ENCODE data around the gene COL19A1. TPM values are rescaled to one million over a fixed set of nuclear protein-coding genes. Genes with fewer than 3 reads are reported as not detected.
A peak's percentile ranks its signal among the peaks of the same experiment; 100 is the strongest.

Gene COL19A1
- total and polyA plus RNA-seq, 2 donors from 2014 or later = 0.60 to 1.1 TPM

DNA sequence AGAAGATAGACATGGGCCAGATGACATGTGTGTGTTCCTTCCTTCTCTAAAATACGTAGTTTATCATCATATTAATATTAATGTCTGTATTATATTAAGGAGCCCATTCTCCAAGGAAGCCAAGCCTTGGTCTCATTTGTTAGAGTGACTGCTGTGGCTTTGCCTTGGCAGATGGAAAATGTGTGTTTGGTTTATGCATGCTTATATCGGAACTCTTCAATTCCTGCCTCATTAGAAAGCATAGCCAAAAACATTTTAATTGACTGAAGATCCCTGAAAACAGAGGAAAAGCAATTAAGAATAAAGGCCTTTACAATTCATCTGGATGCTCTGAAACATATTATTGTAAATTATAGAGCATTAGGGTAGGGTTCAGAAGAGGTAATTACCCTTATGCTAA, 330.2 kb downstream of the COL19A1 start:
- H3K9ac ChIP-seq (ENCODE audit: low read length in 3 of 3) = no peak overlapping the region
- no peak for TF ChIP-seq CTCF (IDR thresholded peaks at IDR 0.05; ENCODE audit: borderline replicate concordance, extremely low read depth, insufficient read depth)
- H3K27me3 ChIP-seq (ENCODE audit: control insufficient read depth, insufficient read depth, low read length) = no peaks in the 10 kb centered on the region
- DNase-seq = no peak
- H3K4me3 ChIP-seq (ENCODE audit: low read length in 3 of 3) = no peak overlapping the region
- intact Hi-C loops (cut with DNase I) = no loop called here
- H3K36me3 ChIP-seq (ENCODE audit: control insufficient read depth in 2 of 3, insufficient read depth in 3 of 3, low read length in 3 of 3) = no peaks in the 10 kb centered on the region
- H3K4me1 ChIP-seq (ENCODE audit: control insufficient read depth in 2 of 3, insufficient read depth in 2 of 3, low read depth in 1 of 3, low read length in 3 of 3) = no peaks in the 10 kb centered on the region
- H3K9me3 ChIP-seq (ENCODE audit: control insufficient read depth in 2 of 3, insufficient read depth in 1 of 3, low read length in 3 of 3) = no peaks in the 10 kb centered on the region
- no peak overlapping the region for H3K27ac ChIP-seq (ENCODE audit: low read depth in 2 of 2, low read length in 2 of 2)
- FAIRE-seq = no peak

GRCh38 chr6:70198785-70199184, 332.4 kb downstream of the COL19A1 start:
- TF ChIP-seq CTCF (IDR thresholded peaks at IDR 0.05; ENCODE audit: borderline replicate concordance, extremely low read depth, insufficient read depth) = no peak
- DNase-seq = no peak
- Histone ChIP-seq H3K4me1 (ENCODE audit: control insufficient read depth in 2 of 3, insufficient read depth in 2 of 3, low read depth in 1 of 3, low read length in 3 of 3) (no peaks in the 10 kb centered on the region), H3K4me3 (ENCODE audit: low read length in 3 of 3) (no peak overlapping the region), H3K9me3 (ENCODE audit: control insufficient read depth in 2 of 3, insufficient read depth in 1 of 3, low read length in 3 of 3) (no peaks in the 10 kb centered on the region), H3K27me3 (ENCODE audit: control insufficient read depth, insufficient read depth, low read length) (no peaks in the 10 kb centered on the region), H3K27ac (ENCODE audit: low read depth in 2 of 2, low read length in 2 of 2) (no peak overlapping the region), H3K36me3 (ENCODE audit: control insufficient read depth in 2 of 3, insufficient read depth in 3 of 3, low read length in 3 of 3) (no peaks in the 10 kb centered on the region), H3K9ac (ENCODE audit: low read length in 3 of 3) (no peak overlapping the region)
- no peak for FAIRE-seq
- intact Hi-C loops (cut with DNase I) = no loop called here

DNA sequence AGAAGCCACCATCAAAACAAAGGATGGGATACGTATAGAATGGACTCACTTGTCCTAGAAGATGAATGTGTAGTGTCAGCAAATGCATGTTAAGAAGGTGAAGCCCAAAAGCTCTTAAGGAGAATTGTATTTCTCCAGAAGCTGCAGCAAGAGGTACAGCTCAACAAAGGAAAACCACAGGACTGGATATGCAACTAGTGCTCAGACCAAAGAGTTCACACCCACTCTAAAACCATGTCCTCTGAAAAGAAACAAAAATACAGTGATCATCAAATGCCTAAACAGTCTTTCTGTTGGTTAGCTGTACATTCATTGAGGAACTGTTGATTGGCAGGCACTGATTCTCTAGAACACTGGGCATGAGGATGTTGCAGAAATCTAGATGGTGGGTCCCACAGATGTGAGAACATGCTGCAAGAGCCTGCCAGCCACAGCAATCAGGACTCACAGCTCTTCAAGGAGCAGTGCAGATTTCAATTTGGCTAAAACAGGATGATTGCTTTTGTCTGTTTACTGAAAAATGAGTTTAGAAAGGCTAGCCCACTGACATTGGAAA, 342.0 kb downstream of the COL19A1 start:
- Histone ChIP-seq H3K36me3 (ENCODE audit: control insufficient read depth in 2 of 3, insufficient read depth in 3 of 3, low read length in 3 of 3) (no peaks in the 10 kb centered on the region), H3K9me3 (ENCODE audit: control insufficient read depth in 2 of 3, insufficient read depth in 1 of 3, low read length in 3 of 3) (no peaks in the 10 kb centered on the region), H3K4me1 (ENCODE audit: control insufficient read depth in 2 of 3, insufficient read depth in 2 of 3, low read depth in 1 of 3, low read length in 3 of 3) (no peaks in the 10 kb centered on the region), H3K9ac (ENCODE audit: low read length in 3 of 3) (no peak overlapping the region), H3K4me3 (ENCODE audit: low read length in 3 of 3) (no peak overlapping the region), H3K27me3 (ENCODE audit: control insufficient read depth, insufficient read depth, low read length) (no peaks in the 10 kb centered on the region), H3K27ac (ENCODE audit: low read depth in 2 of 2, low read length in 2 of 2) (no peak overlapping the region)
- FAIRE-seq (no peak), DNase-seq (no peak)
- TF ChIP-seq CTCF (IDR thresholded peaks at IDR 0.05; ENCODE audit: borderline replicate concordance, extremely low read depth, insufficient read depth) = no peak
- intact Hi-C loops (cut with DNase I) = no loop called here

DNA sequence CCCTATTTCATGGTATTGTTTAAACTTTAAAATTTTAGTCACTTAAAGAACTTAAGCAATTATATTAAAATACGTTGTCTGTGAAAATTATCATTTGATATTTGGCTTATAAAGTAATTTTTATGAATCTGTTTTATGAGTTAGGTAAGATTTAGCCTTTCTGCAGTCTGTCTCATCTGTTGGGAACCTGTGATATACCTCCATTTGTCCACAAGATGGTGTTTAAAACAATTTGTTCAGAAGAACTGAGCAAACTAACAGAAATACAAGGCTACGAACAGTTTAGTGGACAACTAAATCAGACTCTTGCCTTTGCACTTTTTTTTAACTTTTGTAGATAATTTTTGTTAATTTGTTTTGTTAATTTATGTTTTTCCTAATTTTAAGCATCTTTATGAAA, 344.1 kb downstream of the COL19A1 start:
- Histone ChIP-seq H3K36me3 (ENCODE audit: control insufficient read depth in 2 of 3, insufficient read depth in 3 of 3, low read length in 3 of 3) (no peaks in the 10 kb centered on the region), H3K27me3 (ENCODE audit: control insufficient read depth, insufficient read depth, low read length) (no peaks in the 10 kb centered on the region), H3K4me3 (ENCODE audit: low read length in 3 of 3) (no peak overlapping the region), H3K27ac (ENCODE audit: low read depth in 2 of 2, low read length in 2 of 2) (no peak overlapping the region), H3K9me3 (ENCODE audit: control insufficient read depth in 2 of 3, insufficient read depth in 1 of 3, low read length in 3 of 3) (no peaks in the 10 kb centered on the region), H3K4me1 (ENCODE audit: control insufficient read depth in 2 of 3, insufficient read depth in 2 of 3, low read depth in 1 of 3, low read length in 3 of 3) (no peaks in the 10 kb centered on the region), H3K9ac (ENCODE audit: low read length in 3 of 3) (no peak overlapping the region)
- peak in 2 of 5 donors; percentile 9 to 17 for DNase-seq
- peak; percentile 7 for TF ChIP-seq CTCF (IDR thresholded peaks at IDR 0.05; ENCODE audit: borderline replicate concordance, extremely low read depth, insufficient read depth)
- intact Hi-C loops (cut with DNase I) = no loop called here
- FAIRE-seq = peak; percentile 68
